GM19193 (cell line): ENCODE measurements around the gene CSMD2.

Experiments used
- POLR2A ChIP-seq: IDR thresholded peaks from 4 replicates; pipeline ENCODE4 v1.6.1; 2011; ENCODE audit not compliant: insufficient read depth, insufficient read length; ENCODE audit errors: extremely low read depth

Gene CSMD2

DNA sequence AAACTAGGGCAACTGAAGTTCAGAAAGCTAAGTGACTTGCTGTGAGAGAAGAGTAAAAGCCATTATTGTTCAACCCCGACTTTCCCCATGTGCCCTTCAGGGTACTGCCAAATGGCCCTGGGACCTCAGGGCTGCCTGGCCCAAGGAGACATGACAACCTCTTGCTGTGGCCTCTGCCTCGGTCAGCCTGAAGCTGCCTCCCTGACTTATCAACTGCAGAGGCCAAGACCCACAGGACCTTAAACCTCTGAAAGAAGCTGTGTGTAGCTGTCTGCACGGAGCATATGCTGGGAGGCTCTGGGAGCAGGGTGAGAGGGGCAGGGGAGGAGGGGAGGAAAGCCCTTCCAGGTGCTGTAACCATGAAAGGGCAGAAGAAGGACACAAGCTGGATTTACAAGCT is 265.3 kb downstream of the CSMD2 start:
- no peak for TF ChIP-seq POLR2A

DNA sequence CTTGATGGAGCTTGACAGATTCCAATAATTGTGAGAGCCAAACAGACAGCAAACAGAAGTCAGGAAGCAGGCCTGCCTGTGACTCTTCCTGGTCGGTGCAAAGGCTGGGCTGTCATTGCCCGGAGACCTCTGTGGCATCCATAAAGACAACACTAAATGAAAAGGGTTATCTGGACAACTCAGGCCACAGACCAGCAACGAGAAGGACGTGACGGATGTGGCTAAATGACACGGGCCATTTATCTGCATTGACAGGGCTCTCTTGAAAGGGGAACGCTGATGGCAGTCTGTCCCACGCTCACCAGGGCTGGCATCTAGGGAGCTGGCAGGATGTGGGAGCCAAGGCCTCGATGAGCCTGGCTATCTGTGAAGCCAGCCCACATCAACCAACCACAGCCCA is 266.1 kb downstream of the CSMD2 start:
- TF ChIP-seq POLR2A = no peak

DNA sequence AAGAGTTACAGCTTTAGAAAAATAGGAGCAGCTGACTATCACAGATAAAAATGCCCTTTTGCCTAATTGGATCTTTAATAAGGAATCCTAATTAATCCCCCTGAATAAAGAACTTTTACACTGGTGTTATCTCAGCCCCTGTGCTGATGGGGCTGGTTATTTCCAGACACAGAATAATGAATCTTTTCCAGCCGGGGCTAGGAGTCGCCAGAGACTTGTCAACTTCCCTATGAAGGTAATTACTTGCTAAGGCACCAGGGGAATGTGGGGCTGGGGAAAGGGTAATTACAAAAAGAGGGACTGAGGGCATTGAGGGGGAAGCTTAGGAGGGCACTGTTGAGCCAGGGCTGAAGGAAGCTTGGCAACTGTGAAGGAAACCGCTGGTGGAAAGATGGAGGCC is 266.6 kb downstream of the CSMD2 start:
- TF ChIP-seq POLR2A = no peak

DNA sequence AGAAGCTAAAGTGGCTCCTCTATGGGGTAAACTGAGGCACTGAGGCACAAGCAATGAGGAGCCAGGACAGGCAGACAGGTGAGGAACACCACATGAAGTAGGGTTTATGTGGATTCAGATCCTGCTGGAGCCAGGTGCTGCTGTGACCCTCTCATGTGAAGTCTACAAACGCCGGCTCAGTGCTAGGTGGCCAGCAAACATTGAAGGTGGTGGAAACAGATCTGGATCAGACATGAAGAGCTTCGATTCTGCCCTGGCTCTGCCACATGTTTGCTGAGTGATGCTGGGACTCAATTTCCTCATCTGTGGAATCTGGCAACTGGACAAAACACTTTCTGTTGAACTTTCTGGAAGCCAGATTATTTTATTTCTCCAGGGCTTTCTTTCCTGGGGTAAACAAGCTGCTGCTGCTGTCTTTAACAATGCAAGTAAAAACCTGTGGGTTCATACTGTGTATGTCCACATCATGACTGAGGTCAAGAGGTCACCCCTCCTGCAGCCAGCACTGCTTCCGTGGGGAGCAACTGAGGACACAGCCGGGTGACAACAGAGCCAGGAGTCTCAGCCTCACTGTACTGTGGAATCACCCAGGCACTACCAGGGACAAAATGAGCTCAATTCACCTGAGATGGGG is 267.8 kb downstream of the CSMD2 start:
- no peak for TF ChIP-seq POLR2A

DNA sequence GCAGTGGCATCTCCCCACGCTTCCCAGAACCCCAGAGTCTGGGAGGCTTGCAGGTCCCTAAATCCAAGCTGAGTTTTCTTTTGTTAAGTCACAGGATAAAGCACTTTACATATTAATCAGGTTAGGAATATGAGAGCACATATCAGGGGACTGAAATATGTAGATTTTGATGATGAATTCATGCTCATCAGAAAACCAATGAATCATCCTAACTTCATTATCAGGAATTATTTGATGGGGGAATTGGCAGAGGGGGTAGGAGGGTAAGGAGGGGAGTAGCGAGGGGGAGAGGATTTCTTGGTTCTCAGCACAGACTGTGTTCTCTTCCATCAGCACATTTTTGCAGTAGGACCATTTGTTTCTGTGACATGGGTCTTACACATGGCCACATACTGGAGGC is 269.1 kb downstream of the CSMD2 start:
- no peak for TF ChIP-seq POLR2A

DNA sequence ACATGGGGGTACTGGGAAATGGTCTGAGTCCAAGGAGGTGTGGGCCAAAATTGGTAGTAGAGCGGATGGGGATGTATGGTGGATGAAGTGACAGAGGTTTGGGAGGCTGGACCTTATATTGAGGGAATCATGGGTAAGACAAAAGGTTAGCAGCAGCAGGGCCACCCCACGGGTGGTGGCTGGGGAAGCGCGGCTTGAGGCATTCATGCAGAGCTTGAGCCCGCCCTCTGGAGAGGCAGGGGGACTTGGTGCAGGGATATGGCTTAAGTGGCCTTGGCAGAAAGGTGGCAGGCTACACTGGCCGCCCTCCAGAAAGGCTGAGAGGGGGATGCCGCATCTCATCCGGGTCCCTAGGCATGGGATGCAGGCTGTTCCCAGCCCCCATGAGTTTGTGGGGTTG is 269.6 kb downstream of the CSMD2 start:
- no peak for TF ChIP-seq POLR2A

DNA sequence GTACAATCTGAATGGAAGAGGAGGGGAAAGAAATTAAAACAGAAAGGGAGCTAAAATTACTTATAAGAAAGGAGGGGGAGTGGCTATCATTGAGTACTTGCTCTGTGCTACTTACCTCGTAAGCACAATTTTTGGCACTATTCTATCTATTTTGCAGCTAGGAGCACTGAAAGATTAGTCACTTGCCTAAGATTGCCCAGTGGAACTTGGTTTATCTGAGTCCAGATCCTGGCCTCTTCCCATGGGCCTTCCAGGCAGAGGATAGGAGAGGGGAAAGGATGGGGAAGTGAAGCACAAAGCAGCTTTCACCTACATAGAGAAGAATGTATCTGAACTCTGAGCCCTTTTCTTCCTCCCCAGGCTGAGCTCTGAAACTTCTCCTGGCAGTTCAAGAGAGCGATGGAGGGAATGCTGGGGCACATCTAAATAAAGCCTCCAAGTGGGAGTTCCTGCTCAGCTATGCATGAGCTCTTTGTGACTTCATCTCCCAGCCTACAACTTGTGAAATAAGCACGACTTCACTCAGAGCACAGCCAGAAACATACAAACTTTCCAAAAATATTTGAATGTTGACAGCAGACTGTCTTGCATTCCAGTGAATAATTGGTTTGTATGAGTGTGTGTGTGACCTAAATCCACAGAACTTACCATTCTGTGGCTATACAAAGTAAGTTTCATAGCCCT is 271.7 kb downstream of the CSMD2 start:
- TF ChIP-seq POLR2A = no peak

DNA sequence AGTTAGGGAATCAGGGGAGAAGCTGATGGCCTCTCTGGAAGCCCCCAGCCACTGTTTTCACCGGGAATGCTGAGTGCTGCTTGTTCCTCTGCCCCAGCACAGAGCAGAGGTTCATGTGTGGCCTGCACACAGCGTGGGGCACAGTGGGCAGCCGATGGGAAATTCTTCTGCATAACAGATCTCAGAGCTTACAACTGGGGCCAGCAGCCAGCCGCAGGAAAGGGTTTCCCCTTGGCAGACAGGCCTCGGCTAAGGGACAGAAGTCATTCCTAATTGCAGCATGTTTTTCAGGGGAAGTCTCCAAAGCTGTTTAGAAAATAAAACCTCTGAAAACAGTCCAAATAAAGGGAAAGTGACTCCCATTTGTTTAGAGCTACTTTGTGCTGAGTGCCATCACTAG is 278.5 kb downstream of the CSMD2 start:
- TF ChIP-seq POLR2A = no peak

DNA sequence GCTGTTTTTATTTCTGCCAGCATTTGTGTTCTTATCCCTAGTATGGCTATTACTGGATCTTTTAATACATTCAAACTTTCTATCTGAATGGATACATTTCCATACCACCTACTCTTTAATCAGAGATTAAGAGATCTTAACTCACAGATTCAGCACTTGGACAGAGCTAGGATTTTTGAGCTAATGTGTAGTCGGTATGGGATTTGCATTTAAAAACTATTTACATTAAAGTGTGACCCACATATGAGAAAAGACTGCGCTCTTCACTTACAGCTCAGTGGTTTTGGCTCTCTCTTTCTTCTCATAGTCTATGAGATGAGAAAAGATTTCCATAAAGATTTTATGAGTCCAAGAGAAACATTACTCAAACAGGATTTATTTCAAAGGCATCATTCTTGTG is 284.7 kb downstream of the CSMD2 start:
- TF ChIP-seq POLR2A = no peak

DNA sequence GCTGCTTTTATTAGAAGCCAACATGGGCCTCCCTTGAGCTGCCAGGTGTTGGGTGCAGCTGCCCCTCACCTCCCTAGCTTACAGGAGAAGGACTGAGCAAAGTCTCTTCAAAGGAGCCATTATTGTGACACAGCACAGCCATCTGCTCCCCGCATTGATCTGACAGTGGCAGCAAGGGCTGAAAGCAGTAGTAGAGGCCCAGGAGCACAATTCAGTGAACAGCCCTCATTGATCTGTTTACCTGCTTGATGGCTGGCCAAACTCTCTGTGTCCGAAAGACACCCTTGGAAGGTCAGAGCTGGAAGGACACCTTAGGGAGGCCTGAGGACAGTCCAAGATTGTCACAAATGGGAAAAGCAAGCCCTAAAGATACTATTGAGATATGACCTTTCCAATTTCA is 286.6 kb downstream of the CSMD2 start:
- TF ChIP-seq POLR2A = no peak

DNA sequence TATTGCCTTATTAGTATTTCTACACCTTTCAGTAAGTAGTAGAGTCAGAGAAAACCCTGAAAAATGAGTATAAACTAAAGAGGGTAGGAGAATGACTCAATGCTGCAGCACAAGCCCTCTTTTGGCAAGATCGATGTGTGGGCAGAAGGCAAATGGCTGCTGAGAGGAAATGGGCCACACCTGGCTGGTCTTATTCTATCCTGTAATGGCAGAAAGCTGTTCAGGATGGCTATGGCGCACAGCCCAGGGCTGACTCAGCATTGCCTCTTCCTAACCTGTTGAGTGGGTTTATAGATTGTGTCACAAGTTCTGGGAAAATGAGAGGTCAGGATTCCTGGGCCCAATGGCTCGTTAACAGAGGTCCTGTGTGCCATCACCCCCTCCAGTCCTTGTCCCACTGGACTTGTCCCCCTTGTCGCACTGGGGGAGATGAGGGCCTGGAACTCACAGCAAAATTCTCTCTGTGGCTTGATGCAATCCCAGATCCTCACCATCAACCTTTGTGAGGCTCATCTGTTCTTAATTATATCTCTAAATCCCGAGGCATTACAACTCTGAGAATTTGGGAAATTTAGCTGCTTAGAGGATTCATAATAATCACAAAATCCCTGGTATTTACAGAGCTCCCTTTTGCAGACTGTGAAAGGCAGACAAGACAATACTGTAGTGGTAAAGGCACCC is 287.9 kb downstream of the CSMD2 start:
- TF ChIP-seq POLR2A = no peak

DNA sequence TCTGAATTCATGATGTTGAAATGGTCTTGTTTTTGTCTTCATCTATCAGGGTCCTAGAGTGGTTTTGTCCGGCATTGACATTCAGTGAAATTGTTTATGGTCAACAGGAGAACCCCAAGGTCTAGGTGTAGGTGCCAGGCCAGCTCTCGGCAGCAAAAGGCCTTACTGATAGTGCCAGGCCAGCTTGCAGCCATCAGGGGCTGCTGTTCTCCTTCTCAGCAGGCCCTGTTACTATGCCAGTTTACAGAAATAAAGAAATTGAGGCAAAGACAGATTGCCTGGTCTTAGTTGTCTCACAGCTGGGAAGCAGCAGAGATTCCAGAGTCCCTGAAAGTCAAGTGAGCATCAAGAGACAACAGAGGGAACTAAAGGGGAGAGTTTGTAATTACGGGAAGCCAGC is 289.2 kb downstream of the CSMD2 start:
- TF ChIP-seq POLR2A = no peak

DNA sequence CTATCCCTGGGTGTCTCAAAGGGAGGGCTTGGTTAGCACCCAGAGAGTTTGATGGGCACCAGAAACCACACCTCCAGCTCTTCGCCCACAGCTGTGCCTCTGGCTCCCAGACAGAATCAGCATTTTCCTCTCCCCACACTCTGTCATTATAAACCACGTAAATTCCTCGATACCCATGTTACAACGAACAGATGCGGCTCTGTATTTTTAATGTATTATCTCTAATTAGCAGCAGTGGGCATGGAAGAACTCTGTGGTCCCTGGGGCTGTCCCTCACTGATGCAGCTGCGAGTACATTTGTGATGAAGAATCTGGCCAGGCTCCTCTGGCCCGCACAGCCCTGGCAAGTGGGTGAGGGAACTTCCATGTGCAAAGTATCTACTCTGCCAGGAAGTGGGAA is 290.4 kb downstream of the CSMD2 start:
- no peak for TF ChIP-seq POLR2A

DNA sequence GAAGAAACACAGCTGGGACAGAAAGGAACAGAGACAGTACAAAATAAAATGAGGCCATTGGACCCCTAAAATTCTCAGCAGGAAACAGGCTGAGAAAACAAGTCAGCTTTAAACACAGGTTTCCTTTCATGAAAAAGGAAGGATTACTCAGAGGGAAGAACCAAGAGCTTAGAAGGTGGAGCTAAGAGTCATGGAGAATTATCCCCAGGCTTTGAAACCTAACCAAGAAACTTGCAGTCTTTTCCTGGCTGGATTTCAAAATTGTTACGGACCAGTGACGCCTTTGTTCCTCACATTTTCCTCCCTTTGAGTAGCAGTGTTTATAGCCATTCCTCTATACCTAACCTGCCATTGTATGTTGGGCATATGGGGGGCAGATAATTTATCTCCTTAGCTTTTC is 292.3 kb downstream of the CSMD2 start:
- no peak for TF ChIP-seq POLR2A

DNA sequence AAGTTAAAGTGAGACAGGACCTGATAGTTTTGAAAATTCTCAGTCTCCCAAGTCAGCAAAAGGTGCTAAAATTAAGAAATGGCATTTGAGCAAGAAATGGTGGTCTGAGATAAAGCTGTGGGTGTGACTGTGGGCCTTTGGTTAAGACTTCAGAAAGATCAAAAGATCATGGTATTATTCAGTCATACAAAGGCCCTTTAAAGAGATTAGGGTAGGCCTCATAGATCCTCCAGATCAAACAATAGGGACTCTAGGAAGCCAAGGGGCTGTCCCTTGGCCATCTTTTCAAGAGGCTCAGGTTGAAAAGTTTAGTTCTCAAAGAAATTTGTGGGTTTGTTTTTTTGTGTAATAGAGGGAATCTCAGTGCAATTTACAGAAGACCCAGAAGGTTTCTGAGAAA is 292.8 kb downstream of the CSMD2 start:
- TF ChIP-seq POLR2A = no peak

DNA sequence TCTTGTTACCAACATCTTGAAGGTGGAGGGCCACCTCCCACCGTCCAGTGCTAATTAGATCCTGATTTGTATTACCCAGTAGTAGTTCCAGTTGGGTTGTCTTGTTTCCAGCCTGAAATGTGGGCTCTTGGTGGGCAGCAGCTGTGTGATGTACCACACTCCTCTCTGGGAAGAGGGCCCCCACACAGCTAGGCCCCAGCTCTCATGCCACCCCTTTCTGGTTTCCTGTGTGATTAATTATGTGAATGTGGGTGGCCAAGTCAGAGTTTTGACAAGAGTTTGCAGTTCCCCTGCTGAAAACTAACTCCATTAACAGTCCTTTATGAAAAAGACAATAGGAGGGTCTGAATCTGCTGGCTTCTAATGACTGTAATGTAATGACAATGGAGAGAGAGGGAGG is 297.3 kb downstream of the CSMD2 start:
- no peak for TF ChIP-seq POLR2A

DNA sequence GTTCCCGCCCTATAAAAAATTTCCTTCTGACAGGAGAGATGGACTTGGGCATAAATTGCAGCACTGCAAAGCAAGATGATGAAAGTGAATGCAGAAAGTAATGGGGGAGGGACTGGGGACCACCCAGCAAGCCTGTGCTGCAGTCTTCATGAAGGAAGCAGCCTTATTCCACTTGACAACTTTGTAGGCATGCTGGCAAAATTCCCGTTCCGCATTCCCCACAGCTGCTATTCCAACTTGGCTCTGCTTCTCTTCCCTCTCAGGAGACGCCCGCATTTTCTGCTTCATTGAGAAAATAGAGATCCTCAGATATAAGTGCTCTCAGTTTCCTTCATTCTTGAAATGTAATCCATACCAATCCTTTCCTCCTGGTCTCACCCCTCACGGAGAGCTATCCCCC is 298.7 kb downstream of the CSMD2 start:
- no peak for TF ChIP-seq POLR2A
